ACHN (cell line): ENCODE measurements around the gene MYBBP1A.

Experiments used
- DNase-seq: peaks from one replicate; pipeline ENCODE4 v3.0.0-alpha.2; 2015
- in situ Hi-C: cut with HindIII; loops from 2 replicates; pipeline ENCODE4 v1.10.0; 2017; ENCODE audit warnings: low sequenced_read_pairs, low pct_ligation_motif_present, low pct_unique_long_range_greater_than_20kb

Gene MYBBP1A

GRCh38 chr17:4513113-4514032 lies 41.8 kb downstream of the MYBBP1A start:
- DNase-seq: no peak
- in situ Hi-C loops: no loop called here

DNA sequence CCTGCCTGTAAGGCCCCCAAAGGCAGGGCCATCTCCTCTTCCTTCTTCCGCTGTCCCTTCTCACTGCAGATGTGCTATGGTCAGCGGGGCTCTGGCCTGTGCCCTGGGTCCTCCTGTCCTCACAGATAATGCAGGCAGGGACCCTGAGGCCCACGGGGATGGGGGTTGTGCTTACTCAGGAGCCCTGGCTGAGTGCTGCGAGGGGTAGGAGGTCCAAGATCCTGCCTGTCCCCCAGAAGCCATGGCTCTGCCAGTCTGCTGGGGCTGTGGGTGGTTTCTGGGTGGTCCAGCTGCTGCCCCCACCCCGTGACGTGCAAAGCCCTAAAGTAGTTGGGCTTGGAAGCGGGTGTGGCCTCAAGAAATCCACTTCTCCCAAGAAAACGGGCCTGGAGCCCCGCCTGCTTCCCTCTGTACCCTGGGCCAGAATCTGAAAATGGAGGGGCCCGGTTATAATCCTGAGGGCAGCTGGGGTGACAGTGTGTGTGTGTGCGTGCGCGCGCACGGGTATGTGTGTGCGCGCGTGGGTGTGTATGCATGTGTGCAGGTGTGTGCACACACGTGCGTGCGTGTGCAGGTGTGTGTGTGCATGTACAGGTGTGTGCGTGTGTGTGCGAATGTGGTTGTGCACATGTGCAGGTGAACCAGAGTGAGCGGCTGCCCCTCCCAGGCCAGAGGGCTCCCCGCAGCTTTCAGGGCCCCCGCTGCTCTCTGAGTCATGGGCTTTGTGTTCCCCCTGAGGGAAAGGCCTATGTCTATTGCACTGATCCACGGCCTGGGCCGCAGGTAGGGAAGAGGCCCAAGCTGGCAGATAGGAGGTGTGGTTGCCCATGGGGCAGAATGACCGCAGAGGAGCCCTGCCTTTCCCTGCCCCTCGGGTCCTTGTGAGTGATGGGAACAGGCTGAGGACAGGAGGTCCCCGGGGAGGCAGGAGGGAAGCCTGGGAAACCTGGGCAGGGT lies 42.8 kb downstream of the MYBBP1A start:
- in situ Hi-C loops: no loop called here

GRCh38 chr17:4511199-4511932 lies 43.8 kb downstream of the MYBBP1A start:
- DNase-seq: no peak
- in situ Hi-C loops: no loop called here

More for the DNA sequence above, 42.8 kb downstream of the MYBBP1A start:
- DNase-seq: no peak

- DNase-seq: no peak
- in situ Hi-C loops: no loop called here
These were observed 44.6 kb downstream of the MYBBP1A start for GRCh38 chr17:4510618-4510941.

DNA sequence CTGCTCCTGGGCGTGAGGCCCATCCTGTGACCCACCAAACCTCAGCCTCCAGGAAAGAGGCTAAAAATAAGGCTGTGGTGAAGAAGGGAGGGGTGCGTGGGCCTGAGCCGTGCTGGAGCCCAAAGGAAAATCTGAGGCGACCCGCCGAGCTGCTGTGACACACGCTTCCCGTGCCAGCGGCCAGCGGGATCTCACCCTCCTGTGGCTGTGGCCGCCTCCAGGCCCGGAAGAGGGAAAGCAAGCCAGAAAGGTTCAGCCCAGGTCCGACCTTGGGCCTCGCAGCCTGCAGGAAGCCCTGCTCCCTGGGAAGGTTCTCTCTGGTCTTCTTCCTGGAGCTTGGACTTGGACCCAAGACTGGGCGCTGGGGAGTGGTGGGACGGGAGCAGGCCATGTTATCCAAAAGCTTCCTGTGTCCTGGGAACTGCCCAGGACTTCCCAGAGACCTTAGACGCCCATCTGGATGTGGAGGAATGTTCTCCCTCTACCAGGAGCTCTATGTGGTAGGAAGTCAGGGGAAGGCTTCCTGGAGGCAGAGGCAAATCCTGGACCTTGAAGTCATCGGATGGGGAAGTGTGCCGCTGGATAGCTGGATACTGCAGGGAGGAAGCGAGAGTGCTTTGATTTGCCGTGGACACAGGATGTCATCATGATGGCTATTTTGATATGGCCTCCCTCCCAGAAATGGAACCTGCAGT lies 45.1 kb downstream of the MYBBP1A start:
- in situ Hi-C loops: no loop called here
- DNase-seq: no peak

GRCh38 chr17:4509401-4509800 lies 45.8 kb downstream of the MYBBP1A start:
- no peak for DNase-seq
- in situ Hi-C loops: no loop called here

DNA sequence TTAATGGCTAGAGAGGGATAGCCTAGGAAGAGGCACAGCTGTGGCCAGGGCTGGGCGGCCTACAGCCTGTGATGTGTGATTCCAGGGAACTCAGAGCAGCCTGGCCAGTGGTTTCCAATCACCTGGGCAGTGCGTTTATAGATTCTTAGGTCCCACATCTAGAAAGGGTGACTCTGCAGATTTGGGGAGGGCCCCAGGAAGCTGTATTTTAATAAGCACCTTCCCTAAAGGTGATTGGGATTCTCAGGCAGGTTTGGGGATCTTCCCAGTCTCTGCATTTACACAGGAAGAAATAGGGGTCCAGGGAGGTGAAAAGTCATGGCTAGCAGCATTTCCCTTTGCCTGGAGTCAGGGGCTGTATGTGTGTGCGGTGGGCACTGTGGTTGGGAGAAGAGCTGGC lies 47.0 kb downstream of the MYBBP1A start:
- DNase-seq: no peak
- in situ Hi-C loops: no loop called here

DNA sequence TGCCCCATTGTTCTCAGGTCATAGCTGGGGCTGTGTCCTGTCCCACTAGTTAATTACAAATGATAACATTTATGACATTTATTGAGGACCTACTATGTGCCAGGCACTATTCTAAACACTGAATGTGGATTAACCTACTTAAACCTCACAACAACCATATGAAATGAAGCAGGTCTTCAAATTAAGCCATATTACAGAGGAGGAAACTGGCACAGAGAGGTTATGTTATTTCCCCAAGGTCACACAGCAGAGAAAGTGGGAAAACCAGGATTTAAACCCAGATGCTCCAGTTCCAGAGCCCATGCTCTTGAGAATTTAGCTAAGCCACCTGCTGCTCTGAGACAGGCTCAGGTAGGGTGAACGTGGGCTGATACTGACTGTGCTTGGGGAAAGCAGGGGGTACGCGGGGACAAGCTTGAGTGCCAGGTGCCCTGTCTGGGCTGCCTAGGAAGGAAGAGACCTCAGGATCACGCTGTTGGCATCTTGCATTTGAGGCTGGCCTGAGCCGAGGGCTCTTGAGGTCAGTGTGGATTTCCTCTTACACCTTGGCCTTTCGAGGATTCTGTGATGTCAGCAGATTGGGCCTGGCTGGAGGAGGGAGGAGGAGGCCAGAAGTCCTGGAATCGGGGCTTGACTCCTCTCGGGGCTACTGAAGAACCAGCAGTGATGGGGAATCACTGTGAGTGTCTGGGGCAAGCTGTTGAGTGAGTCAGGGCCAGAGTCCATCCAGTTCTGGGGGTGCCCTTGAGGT lies 47.6 kb downstream of the MYBBP1A start:
- in situ Hi-C loops: no loop called here
- DNase-seq: no peak

GRCh38 chr17:4506892-4507291 lies 48.3 kb downstream of the MYBBP1A start:
- no peak for DNase-seq
- in situ Hi-C loops: no loop called here

DNA sequence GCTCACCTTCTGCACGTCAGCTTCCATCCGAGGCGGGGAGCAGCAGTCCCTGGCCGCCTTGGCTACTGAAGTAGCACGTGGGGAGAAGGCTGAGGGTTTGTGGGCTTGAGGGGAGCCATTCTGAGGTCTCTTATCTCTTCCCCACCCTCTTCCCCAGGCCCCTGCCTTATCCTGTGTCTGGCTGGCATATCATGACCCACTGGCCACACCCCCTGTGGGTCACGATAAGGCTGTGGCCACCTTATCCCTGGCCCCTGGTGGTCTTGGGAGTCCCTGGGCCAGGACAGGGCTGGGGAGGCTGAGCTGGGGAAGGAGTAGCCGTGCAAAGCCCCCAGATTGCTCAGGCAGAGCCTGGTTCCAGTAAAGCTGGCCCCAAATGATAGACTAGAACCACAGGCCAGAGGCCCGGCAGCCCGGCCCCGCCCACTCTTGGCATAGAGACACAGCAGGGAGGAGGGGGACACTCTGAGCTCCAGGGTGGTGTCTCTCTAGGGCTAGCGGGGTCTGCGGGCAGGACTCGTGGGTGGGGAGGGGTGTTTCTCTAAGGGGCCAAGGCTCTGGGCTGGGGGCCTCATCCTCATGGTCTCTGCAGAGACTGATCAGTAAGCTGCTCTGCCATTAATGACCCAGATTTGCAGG lies 48.9 kb downstream of the MYBBP1A start:
- no peak for DNase-seq
- in situ Hi-C loops: no loop called here

DNA sequence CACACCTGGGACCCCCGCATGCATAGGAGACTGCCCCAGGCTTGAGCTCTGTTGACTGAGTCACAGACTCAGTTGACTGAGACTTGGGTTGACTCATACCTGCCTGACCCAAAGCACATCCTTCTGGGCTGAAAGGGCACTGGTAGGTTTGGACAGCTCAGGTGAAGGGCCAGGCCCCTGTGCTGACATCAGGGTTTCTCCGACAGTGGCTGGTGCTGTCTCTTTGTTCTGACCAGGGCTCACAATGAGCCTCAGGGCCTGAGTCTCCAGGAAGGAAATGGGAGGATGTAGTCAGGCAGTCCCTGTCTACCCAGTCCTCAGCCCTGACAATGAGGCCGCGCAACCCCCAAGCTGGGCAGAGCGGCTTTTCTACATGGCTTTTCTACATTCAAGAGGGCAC lies 50.0 kb downstream of the MYBBP1A start:
- in situ Hi-C loops: no loop called here
- DNase-seq: no peak

- in situ Hi-C loops: no loop called here
- no peak for DNase-seq
These were observed 51.0 kb downstream of the MYBBP1A start for GRCh38 chr17:4504188-4504587.

DNA sequence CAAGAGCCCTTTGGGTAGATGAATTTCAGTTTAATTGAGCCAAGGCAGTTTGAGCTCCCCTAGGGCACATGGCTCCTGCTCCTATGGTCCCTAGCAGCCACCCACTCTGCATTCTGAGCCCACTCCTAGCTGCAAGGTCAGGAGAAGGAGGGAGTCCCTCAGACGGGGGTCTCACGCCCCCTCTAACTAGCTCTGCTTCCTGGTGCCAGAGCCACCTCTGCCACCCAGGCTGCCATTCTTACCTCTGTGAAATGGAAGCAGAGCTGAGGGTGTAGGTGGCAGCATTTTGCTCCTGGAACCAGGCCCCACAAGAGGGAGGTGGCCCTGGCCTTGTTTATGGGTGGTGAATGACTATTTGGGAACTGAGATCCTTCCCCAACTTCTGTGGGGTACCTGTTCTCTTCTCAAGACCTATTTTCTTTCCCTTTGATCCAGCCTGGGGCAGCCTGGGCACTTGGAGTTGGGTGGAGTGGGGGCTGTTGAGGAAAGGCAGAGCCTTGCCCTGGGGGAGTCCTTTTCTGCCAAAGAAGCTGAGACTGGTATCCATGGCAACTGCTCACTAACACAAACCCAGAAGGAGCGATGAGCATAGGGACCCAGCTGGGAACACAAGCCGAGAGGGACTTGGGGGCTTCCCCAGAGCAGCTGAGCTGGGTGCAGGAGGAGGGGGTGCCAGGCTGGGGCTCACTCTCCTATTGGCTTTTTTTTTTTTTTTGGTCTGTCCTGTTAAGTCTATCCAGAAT lies 51.7 kb downstream of the MYBBP1A start:
- DNase-seq: no peak
- in situ Hi-C loops: no loop called here

DNA sequence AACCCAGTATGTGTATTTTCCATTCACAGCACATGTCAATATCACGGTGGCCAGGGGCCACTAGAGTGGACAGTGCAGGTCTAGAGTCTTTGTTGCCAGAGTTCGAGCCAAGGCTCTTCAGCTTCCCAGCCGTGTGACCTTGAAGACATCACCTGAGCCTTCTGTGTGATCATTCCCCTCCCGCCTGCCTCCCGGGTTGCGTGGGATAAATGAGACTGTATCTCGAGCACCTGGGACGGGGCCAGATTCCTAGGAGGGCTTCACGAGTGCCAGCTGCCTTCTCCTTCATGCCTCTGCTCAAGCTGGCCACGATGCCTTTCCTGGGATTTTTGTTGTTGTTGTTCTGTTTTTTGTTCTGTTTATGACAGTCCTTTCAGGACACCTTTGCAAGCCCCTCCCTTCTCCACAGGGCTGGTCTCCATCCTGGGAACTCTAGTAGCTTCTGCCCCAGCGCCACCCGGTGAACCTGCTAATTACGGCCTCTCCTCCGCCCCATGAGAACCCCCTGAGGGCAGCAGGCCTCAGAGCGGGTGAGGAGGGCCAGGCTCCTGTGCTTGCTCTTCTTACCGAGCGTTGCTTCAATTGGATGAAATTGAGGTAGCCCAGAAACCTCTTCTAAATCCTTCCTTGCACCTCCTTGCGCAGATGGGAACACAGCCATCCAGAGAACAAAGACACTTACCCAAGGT lies 52.6 kb downstream of the MYBBP1A start:
- DNase-seq: no peak
- in situ Hi-C loops: no loop called here

DNA sequence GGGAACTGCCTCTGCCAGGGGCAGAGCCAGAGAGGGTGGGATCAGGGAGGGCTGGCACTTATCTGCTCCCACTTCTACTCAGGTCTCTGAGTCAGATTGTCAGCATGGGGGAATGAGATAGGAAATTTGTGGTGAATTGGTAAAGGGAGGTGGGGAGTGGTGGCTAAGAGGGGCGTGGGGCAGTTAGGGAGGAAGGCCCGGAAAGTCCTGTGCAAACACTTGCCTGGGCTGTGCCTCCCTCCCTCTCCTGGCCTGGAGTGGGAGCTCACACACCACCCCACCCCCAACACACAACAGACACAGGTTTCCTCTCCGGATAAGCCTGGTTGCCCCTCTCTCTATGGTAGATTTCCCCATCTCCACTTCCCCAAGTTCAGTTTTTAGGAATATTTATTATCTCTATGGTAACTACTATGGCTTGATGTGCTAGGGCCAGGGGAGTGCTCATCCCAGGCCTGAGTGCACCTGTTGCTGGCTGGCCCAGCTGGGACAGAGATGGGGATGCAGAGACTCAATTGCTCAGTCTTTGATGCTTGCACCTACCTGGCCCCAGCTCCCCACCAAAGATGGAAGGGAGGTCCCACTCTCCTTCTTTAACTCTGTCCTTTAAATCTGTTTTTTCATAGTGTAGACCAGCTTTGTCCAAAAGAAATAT lies 53.8 kb downstream of the MYBBP1A start:
- DNase-seq: peak; percentile 56
- in situ Hi-C loops: no loop called here

DNA sequence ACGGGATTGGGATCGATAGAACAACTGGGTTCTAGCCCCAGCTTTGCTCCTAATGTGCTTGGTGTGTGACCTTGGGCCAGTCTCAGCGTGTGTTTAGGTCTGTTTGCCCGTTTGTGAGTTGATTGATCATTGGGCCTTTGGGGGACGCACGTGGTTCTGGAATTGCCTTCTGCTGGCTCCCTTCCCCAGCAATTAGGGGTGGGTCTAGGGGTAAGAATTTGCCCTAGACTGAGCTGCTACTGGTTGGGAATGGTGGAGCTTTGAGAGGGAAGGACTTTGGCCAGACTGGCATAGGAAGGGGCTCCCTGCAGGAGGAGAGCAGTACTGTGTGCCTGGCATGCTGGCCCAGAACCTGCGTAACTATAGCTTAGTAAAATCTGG lies 55.0 kb downstream of the MYBBP1A start:
- DNase-seq: peak; percentile 55
- in situ Hi-C loops: no loop called here
